Measurements from ENCODE around the gene CCL25. TPM values are rescaled to one million over a fixed set of nuclear protein-coding genes. Genes with fewer than 3 reads are reported as not detected.
"Not testable (repeated sequence)": the region's sequence is repeated elsewhere in the genome, so short reads cannot be mapped to it uniquely, and the experiment has no call there.

The CCL25 gene
- total RNA-seq, 4 donors from 2014 or later = not detected

- TF ChIP-seq POLR2A (IDR thresholded peaks at IDR 0.05) = no peak
- TF ChIP-seq, protein P1, sequence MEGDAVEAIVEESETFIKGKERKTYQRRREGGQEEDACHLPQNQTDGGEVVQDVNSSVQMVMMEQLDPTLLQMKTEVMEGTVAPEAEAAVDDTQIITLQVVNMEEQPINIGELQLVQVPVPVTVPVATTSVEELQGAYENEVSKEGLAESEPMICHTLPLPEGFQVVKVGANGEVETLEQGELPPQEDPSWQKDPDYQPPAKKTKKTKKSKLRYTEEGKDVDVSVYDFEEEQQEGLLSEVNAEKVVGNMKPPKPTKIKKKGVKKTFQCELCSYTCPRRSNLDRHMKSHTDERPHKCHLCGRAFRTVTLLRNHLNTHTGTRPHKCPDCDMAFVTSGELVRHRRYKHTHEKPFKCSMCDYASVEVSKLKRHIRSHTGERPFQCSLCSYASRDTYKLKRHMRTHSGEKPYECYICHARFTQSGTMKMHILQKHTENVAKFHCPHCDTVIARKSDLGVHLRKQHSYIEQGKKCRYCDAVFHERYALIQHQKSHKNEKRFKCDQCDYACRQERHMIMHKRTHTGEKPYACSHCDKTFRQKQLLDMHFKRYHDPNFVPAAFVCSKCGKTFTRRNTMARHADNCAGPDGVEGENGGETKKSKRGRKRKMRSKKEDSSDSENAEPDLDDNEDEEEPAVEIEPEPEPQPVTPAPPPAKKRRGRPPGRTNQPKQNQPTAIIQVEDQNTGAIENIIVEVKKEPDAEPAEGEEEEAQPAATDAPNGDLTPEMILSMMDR (IDR thresholded peaks at IDR 0.05) = no peak
- H3K36me3 ChIP-seq = no peaks in the 10 kb centered on the region
- no peak overlapping the region for H3K4me3 ChIP-seq (replicated peaks in 1 of 3)
- 75 to 80% methylated on average over 14 of the region's 14 CpGs for WGBS, 2 donors
- no peaks in the 10 kb centered on the region for H3K4me1 ChIP-seq
- no peaks in the 10 kb centered on the region for H3K9me3 ChIP-seq
- DNase-seq = peak in 1 of 2 donors; percentile 5
- H3K27ac ChIP-seq = no peak overlapping the region
- no peaks in the 10 kb centered on the region for H3K27me3 ChIP-seq
- intact Hi-C loops (cut with DNase I) = no loop called here
Observed at GRCh38 chr19:8017808-8018207, 34.8 kb upstream of the CCL25 start.

- H3K4me3 ChIP-seq (replicated peaks in 1 of 3) = no peak overlapping the region
- DNase-seq = no peak
- H3K4me1 ChIP-seq = no peaks in the 10 kb centered on the region
- H3K9me3 ChIP-seq = no peaks in the 10 kb centered on the region
- no peak for TF ChIP-seq POLR2A (IDR thresholded peaks at IDR 0.05)
- TF ChIP-seq, protein P1 (IDR thresholded peaks at IDR 0.05) = no peak
- WGBS, 2 donors = 78 to 80% methylated on average over 9 of the region's 9 CpGs
- no peak overlapping the region for H3K27ac ChIP-seq
- H3K27me3 ChIP-seq = no peaks in the 10 kb centered on the region
- intact Hi-C loops (cut with DNase I) = no loop called here
- H3K36me3 ChIP-seq = no peaks in the 10 kb centered on the region
Observed at GRCh38 chr19:8020681-8021080, 31.9 kb upstream of the CCL25 start.

GRCh38 chr19:8021374-8021773 lies 31.2 kb upstream of the CCL25 start:
- H3K27me3 ChIP-seq = no peaks in the 10 kb centered on the region
- 90 to 93% methylated on average over 8 of the region's 8 CpGs for WGBS, 2 donors
- DNase-seq = no peak
- no peaks in the 10 kb centered on the region for H3K36me3 ChIP-seq
- no peaks in the 10 kb centered on the region for H3K9me3 ChIP-seq
- TF ChIP-seq POLR2A (IDR thresholded peaks at IDR 0.05) = no peak
- TF ChIP-seq, protein P1 (IDR thresholded peaks at IDR 0.05) = no peak
- no peaks in the 10 kb centered on the region for H3K4me1 ChIP-seq
- no peak overlapping the region for H3K4me3 ChIP-seq (replicated peaks in 1 of 3)
- no peak overlapping the region for H3K27ac ChIP-seq
- intact Hi-C loops (cut with DNase I) = no loop called here

DNA sequence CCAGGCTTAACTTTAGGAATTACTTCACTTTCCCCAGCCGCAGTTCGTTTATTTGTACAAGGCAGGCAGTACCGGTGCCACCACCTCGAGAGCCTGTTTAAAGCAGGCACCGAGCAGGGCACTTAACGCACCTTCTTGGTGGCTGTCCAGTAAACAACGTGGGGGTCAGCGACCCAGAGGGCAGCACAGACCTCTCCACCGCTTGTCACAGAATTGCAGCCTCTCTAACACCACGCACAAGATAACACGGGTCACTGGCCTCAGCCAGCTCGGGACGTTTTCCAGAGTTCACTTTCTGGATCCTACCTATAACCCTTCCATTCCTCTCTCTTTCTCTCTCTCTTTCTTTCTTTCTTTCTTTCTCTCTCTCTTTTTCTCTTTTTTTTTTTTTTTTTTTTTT lies 30.3 kb upstream of the CCL25 start:
- H3K4me1 ChIP-seq = no peaks in the 10 kb centered on the region
- H3K4me3 ChIP-seq (replicated peaks in 1 of 3) = no peak overlapping the region
- DNase-seq = no peak
- H3K36me3 ChIP-seq = no peaks in the 10 kb centered on the region
- no peaks in the 10 kb centered on the region for H3K27me3 ChIP-seq
- TF ChIP-seq, protein P1 (IDR thresholded peaks at IDR 0.05) = no peak
- TF ChIP-seq POLR2A (IDR thresholded peaks at IDR 0.05) = no peak
- 60 to 79% methylated on average over 13 of the region's 13 CpGs for WGBS, 2 donors
- no peak overlapping the region for H3K27ac ChIP-seq
- H3K9me3 ChIP-seq = no peaks in the 10 kb centered on the region
- intact Hi-C loops (cut with DNase I) = no loop called here

DNA sequence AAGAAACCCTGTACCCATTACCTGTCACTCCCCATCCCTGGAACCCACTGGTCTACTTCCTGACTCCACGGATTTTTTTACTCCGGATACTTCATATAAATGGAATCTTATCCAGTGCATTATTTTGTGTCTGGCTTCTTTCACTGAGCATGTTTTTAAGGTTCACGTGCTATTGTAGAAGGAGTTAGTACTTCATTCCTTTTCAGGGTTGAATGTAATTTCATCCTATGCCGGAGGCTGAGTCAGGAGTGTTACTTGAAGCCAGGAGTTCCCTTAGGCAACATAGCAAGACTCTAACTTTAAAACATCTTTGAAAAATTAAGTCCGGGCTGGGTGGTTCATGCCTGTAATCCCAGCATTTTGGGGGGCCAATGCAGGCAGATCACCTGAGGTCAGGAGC lies 29.2 kb upstream of the CCL25 start:
- no peak overlapping the region for H3K4me3 ChIP-seq (replicated peaks in 1 of 3)
- H3K9me3 ChIP-seq = no peaks in the 10 kb centered on the region
- DNase-seq = no peak
- 85 to 86% methylated on average over 5 of the region's 5 CpGs for WGBS, 2 donors
- no peak overlapping the region for H3K27ac ChIP-seq
- no peaks in the 10 kb centered on the region for H3K27me3 ChIP-seq
- H3K4me1 ChIP-seq = no peaks in the 10 kb centered on the region
- TF ChIP-seq, protein P1 (IDR thresholded peaks at IDR 0.05) = no peak
- TF ChIP-seq POLR2A (IDR thresholded peaks at IDR 0.05) = no peak
- intact Hi-C loops (cut with DNase I) = no loop called here
- H3K36me3 ChIP-seq = no peaks in the 10 kb centered on the region

DNA sequence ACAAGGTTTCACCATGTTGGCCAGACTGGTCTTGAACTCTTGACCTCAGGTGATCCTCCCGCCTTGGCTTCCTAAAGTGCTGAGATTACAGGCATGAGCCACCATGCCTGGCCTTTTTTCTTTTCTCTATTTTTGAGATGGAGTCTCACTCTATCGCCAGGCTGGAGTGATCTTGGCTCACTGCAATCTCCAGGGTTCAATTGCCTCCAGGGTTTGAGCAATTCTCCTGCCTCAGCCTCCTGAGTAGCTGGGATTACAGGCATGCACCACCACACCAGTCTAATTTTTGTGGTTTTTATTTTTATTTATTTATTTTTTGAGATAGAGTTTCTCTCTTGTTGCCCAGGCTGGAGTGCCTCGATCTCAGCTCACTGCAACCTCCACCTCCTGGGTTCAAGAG lies 28.3 kb upstream of the CCL25 start:
- H3K9me3 ChIP-seq; DNase-seq; H3K4me3 ChIP-seq (replicated peaks in 1 of 3); H3K27ac ChIP-seq; H3K4me1 ChIP-seq; H3K36me3 ChIP-seq; H3K27me3 ChIP-seq; intact Hi-C loops (cut with DNase I): not testable (repeated sequence)
- WGBS, 2 donors = 95 to 97% methylated on average over 3 of the region's 3 CpGs
